Panc1 (cell line): ENCODE measurements around the gene MOBP. TPM values are rescaled to one million over a fixed set of nuclear protein-coding genes. Genes with fewer than 3 reads are reported as not detected.

Source experiments
- ATAC-seq: fragments of 200-7000 bp; cut with Tn5 transposase; 2 replicates; pipeline ENCODE4 v1.9.1; 2020; ENCODE audit warnings: mild to moderate bottlenecking, moderate library complexity
- BruUV-seq: library from RNA; stranded (reverse); fragments of 400-500 nt; replicated peaks from 2 replicates; lab custom pipeline; 2021; lab: Mats Ljungman, UMichigan
- CTCF ChIA-PET: fragments of 300-600 bp; sonication (Branson Sonifier 250); formaldehyde crosslinking; loops from one replicate; lab custom pipeline; 2022; ENCODE audit warnings: antibody characterized with exemption; lab: Charles Lee
- POLR2A ChIA-PET: fragments of 300-600 bp; sonication (Branson Sonifier 250); formaldehyde crosslinking; loops from one replicate; lab custom pipeline; 2022; ENCODE audit warnings: antibody characterized with exemption; lab: Charles Lee
- DNase-seq: peaks from one replicate; pipeline ENCODE4 v3.0.0-alpha.2; 2010; ENCODE audit warnings: low read depth, low spot score
- H3K27ac ChIP-seq: 2 replicates; pipeline ENCODE4 v1.5.1; 2011; ENCODE audit warnings: mild to moderate bottlenecking, low read length, inconsistent platforms
- H3K27me3 ChIP-seq: fragments of 200-500 bp; sonication (Bioruptor generic); 2 replicates; pipeline ENCODE4 v1.6.0; 2014; ENCODE audit warnings: low read length, inconsistent platforms; ENCODE audit not compliant: control insufficient read depth, insufficient read depth
- H3K36me3 ChIP-seq: fragments of 200-500 bp; sonication (Bioruptor generic); 2 replicates; pipeline ENCODE4 v1.5.1; 2014; ENCODE audit warnings: inconsistent platforms, mild to moderate bottlenecking, low read length, moderate library complexity; ENCODE audit not compliant: control insufficient read depth, insufficient read depth
- H3K4me1 ChIP-seq: 2 replicates; pipeline ENCODE4 v1.5.1; 2011; ENCODE audit warnings: inconsistent platforms, mild to moderate bottlenecking, low read length, moderate library complexity; ENCODE audit not compliant: control insufficient read depth, insufficient read depth
- H3K4me3 ChIP-seq, 2 experiments: 2 replicates each; pipeline ENCODE4 v1.5.1; 2011 to 2012; ENCODE audit warnings: low read depth in 2 of 2, low read length in 2 of 2, mild to moderate bottlenecking in 2 of 2, inconsistent platforms in 1 of 2, moderate library complexity in 1 of 2
- H3K9me3 ChIP-seq: fragments of 200-500 bp; sonication (Bioruptor generic); 2 replicates; pipeline ENCODE4 v1.5.1; 2014; ENCODE audit warnings: low read depth, mild to moderate bottlenecking, inconsistent platforms, low read length, moderate library complexity; ENCODE audit not compliant: control insufficient read depth, insufficient read depth
- CTCF ChIP-seq: fragments of 450-650 bp; IDR thresholded peaks from 2 replicates; pipeline ENCODE4 v1.5.1; 2017; ENCODE audit warnings: mild to moderate bottlenecking
- POLR2AphosphoS5 ChIP-seq: IDR thresholded peaks from 2 replicates; pipeline ENCODE4 v1.6.1; 2012; ENCODE audit warnings: mild to moderate bottlenecking, low read depth, low read length, moderate library complexity
- SIN3A ChIP-seq: IDR thresholded peaks from 2 replicates; pipeline ENCODE4 v1.6.1; 2012; ENCODE audit warnings: low read depth, mild to moderate bottlenecking, low read length, moderate library complexity, borderline replicate concordance; ENCODE audit not compliant: insufficient read depth
- TCF7L2 ChIP-seq: IDR thresholded peaks from 2 replicates; pipeline ENCODE4 v1.6.1; 2011; ENCODE audit warnings: mild to moderate bottlenecking, low read depth, low read length, inconsistent platforms
- in situ Hi-C: cut with HindIII; loops from 2 replicates; pipeline ENCODE4 v1.10.0; 2016; ENCODE audit warnings: low sequenced_read_pairs, low pct_unique_long_range_greater_than_20kb
- intact Hi-C: fragments of 100-400 bp; cut with micrococcal nuclease; formaldehyde crosslinking; loops from one replicate; pipeline ENCODE4 v1.10.0; 2022; ENCODE audit not compliant: unreplicated experiment
- total RNA-seq: library from RNA; stranded (reverse); gene quantifications from one replicate; pipeline ENCODE4 v1.2.1, GENCODE V29; 2021; ENCODE audit not compliant: unreplicated experiment
- TF ChIP-seq, protein P1 (sequence below), 2 experiments: IDR thresholded peaks; 2 replicates each; pipeline ENCODE4 v1.6.1; 2011 to 2012; ENCODE audit warnings: low read depth in 2 of 2, control low read depth in 1 of 2, low read length in 1 of 2, mild to moderate bottlenecking in 1 of 2, moderate library complexity in 1 of 2; ENCODE audit not compliant: insufficient read depth in 1 of 2

MOBP gene
- total RNA-seq, 1 experiment from 2014 or later: not detected

GRCh38 chr3:39506863-39507262 lies 39.4 kb downstream of the MOBP start:
- ChIA-PET CTCF (no interaction called here), POLR2A (no interaction called here)
- Histone ChIP-seq H3K4me1 (no peaks in the 10 kb centered on the region), H3K9me3 (no peaks in the 10 kb centered on the region), H3K36me3 (no peaks in the 10 kb centered on the region; the same call in 1 of the 2 replicates), H3K27me3 (no peaks in the 10 kb centered on the region; the same call in 1 of the 2 replicates), H3K27ac (no peak overlapping the region), H3K4me3 (no peak overlapping the region)
- ATAC-seq: no peak
- no peak for TF ChIP-seq TCF7L2
- no peak for TF ChIP-seq POLR2AphosphoS5
- no peak for TF ChIP-seq CTCF
- TF ChIP-seq, protein P1, sequence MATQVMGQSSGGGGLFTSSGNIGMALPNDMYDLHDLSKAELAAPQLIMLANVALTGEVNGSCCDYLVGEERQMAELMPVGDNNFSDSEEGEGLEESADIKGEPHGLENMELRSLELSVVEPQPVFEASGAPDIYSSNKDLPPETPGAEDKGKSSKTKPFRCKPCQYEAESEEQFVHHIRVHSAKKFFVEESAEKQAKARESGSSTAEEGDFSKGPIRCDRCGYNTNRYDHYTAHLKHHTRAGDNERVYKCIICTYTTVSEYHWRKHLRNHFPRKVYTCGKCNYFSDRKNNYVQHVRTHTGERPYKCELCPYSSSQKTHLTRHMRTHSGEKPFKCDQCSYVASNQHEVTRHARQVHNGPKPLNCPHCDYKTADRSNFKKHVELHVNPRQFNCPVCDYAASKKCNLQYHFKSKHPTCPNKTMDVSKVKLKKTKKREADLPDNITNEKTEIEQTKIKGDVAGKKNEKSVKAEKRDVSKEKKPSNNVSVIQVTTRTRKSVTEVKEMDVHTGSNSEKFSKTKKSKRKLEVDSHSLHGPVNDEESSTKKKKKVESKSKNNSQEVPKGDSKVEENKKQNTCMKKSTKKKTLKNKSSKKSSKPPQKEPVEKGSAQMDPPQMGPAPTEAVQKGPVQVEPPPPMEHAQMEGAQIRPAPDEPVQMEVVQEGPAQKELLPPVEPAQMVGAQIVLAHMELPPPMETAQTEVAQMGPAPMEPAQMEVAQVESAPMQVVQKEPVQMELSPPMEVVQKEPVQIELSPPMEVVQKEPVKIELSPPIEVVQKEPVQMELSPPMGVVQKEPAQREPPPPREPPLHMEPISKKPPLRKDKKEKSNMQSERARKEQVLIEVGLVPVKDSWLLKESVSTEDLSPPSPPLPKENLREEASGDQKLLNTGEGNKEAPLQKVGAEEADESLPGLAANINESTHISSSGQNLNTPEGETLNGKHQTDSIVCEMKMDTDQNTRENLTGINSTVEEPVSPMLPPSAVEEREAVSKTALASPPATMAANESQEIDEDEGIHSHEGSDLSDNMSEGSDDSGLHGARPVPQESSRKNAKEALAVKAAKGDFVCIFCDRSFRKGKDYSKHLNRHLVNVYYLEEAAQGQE (IDR thresholded peaks at IDR 0.05; ENCODE audit: insufficient read depth in 1 of 2, low read depth in 2 of 2, low read length in 1 of 2): no peak
- TF ChIP-seq SIN3A: no peak
- intact Hi-C loops (no loop called here), in situ Hi-C loops (no loop called here)
- no peak for DNase-seq
- no TSS peak for BruUV-seq

- in situ Hi-C loops: no loop called here
- Histone ChIP-seq H3K36me3 (no peaks in the 10 kb centered on the region; the same call in 1 of the 2 replicates), H3K27me3 (no peaks in the 10 kb centered on the region), H3K4me1 (no peaks in the 10 kb centered on the region), H3K4me3 (no peak overlapping the region), H3K9me3 (no peaks in the 10 kb centered on the region), H3K27ac (no peak overlapping the region)
- ChIA-PET POLR2A (no interaction called here), CTCF (no interaction called here)
- intact Hi-C loops: no loop called here
- no peak for TF ChIP-seq SIN3A
- TF ChIP-seq, protein P1 (IDR thresholded peaks at IDR 0.05; ENCODE audit: insufficient read depth in 1 of 2, low read depth in 2 of 2, low read length in 1 of 2): no peak
- TF ChIP-seq CTCF: no peak
- no peak for TF ChIP-seq TCF7L2
- TF ChIP-seq POLR2AphosphoS5: no peak
- no TSS peak for BruUV-seq
- no peak for DNase-seq
- no peak for ATAC-seq
These were observed 46.4 kb downstream of the MOBP start for GRCh38 chr3:39513791-39514369.
